GM23338 (cell line): ENCODE measurements around the gene REEP6. TPM values are rescaled to one million over a fixed set of nuclear protein-coding genes. Genes with fewer than 3 reads are reported as not detected.
"Not testable (repeated sequence)": the region's sequence is repeated elsewhere in the genome, so short reads cannot be mapped to it uniquely, and the experiment has no call there.

Experiments used
- ATAC-seq: fragments of 200-7000 bp; cut with Tn5 transposase; 3 replicates; pipeline ENCODE4 v1.9.1; 2020
- DNase-seq: peaks from one replicate; pipeline ENCODE4 v3.0.0-alpha.2; 2015; ENCODE audit warnings: low spot score
- H2AFZ ChIP-seq: fragments of 200-600 bp; sonication (generic); 2 replicates; pipeline ENCODE4 v1.8.0; 2016; ENCODE audit warnings: antibody characterized with exemption, mild to moderate bottlenecking, moderate library complexity
- H3F3A ChIP-seq: fragments of 200-600 bp; sonication (generic); replicated peaks from 2 replicates; pipeline ENCODE4 v1.8.0; 2017; ENCODE audit warnings: antibody characterized with exemption, mixed run types, low read depth
- H3K27ac ChIP-seq: fragments of 200-600 bp; sonication (generic); 2 replicates; pipeline ENCODE4 v1.6.1; 2016; ENCODE audit warnings: low read depth
- H3K27me3 ChIP-seq: fragments of 200-600 bp; sonication (generic); 2 replicates; pipeline ENCODE4 v1.8.0; 2016; ENCODE audit warnings: mild to moderate bottlenecking, mixed run types, moderate library complexity; ENCODE audit not compliant: insufficient read depth
- H3K36me3 ChIP-seq: fragments of 200-600 bp; sonication (generic); 2 replicates; pipeline ENCODE4 v1.8.0; 2016; ENCODE audit warnings: mild to moderate bottlenecking; ENCODE audit not compliant: insufficient read depth
- H3K4me1 ChIP-seq: fragments of 200-600 bp; sonication (generic); 2 replicates; pipeline ENCODE4 v1.8.0; 2016; ENCODE audit warnings: mild to moderate bottlenecking, moderate library complexity; ENCODE audit not compliant: insufficient read depth
- H3K4me2 ChIP-seq: fragments of 200-600 bp; sonication (generic); 2 replicates; pipeline ENCODE4 v1.7.1; 2017; ENCODE audit warnings: mixed run types
- H3K4me3 ChIP-seq: fragments of 200-600 bp; sonication (generic); 2 replicates; pipeline ENCODE4 v1.6.1; 2016; ENCODE audit warnings: mixed run types
- H3K79me2 ChIP-seq: fragments of 200-600 bp; sonication (generic); replicated peaks from 2 replicates; pipeline ENCODE4 v1.8.0; 2017; ENCODE audit warnings: mild to moderate bottlenecking; ENCODE audit not compliant: insufficient read depth
- H3K9me2 ChIP-seq: fragments of 200-600 bp; sonication (generic); 2 replicates; pipeline ENCODE4 v1.8.0; 2017; ENCODE audit not compliant: insufficient read depth
- H4K20me1 ChIP-seq: fragments of 200-600 bp; sonication (generic); replicated peaks from 2 replicates; pipeline ENCODE4 v1.8.0; 2017; ENCODE audit warnings: mild to moderate bottlenecking; ENCODE audit not compliant: insufficient read depth
- H3K27ac Mint-ChIP-seq: 2 replicates; pipeline ENCODE4 v1.8.0; 2020; ENCODE audit warnings: inconsistent platforms, mild to moderate bottlenecking, moderate library complexity, mixed read lengths
- H3K27me3 Mint-ChIP-seq: 3 replicates; pipeline ENCODE4 v1.8.0; 2022; ENCODE audit warnings: low read depth, mild to moderate bottlenecking, moderate library complexity, mixed read lengths, inconsistent platforms; ENCODE audit not compliant: insufficient read depth, poor library complexity
- H3K36me3 Mint-ChIP-seq: 3 replicates; pipeline ENCODE4 v1.8.0; 2021; ENCODE audit warnings: low read depth, mild to moderate bottlenecking, inconsistent platforms, moderate library complexity, mixed read lengths
- H3K4me1 Mint-ChIP-seq: 3 replicates; pipeline ENCODE4 v1.8.0; 2020; ENCODE audit warnings: mild to moderate bottlenecking, inconsistent platforms, mixed read lengths
- H3K4me3 Mint-ChIP-seq: 3 replicates; pipeline ENCODE4 v1.8.0; 2021; ENCODE audit warnings: moderate library complexity, mild to moderate bottlenecking, inconsistent platforms, mixed read lengths
- H3K9me3 Mint-ChIP-seq: 3 replicates; pipeline ENCODE4 v1.8.0; 2020; ENCODE audit warnings: moderate library complexity, mild to moderate bottlenecking, inconsistent platforms, mixed read lengths
- CREB1 ChIP-seq: fragments of 250-450 bp; sonication (Bioruptor Pico); IDR thresholded peaks from 2 replicates; pipeline ENCODE4 v1.5.0; 2020; ENCODE audit warnings: low read depth, mild to moderate bottlenecking, moderate library complexity
- EZH2phosphoT487 ChIP-seq: fragments of 200-600 bp; sonication (generic); IDR thresholded peaks from one replicate; pipeline ENCODE4 v1.8.1; 2018; ENCODE audit warnings: antibody characterized with exemption; ENCODE audit not compliant: unreplicated experiment
- JUNB ChIP-seq: IDR thresholded peaks from one replicate; pipeline ENCODE4 v1.6.1; 2016; ENCODE audit warnings: antibody characterized with exemption; ENCODE audit not compliant: unreplicated experiment
- NANOG ChIP-seq: IDR thresholded peaks from 2 replicates; pipeline ENCODE4 v1.6.1; 2016; ENCODE audit warnings: antibody characterized with exemption, borderline replicate concordance
- POLR2AphosphoS5 ChIP-seq: IDR thresholded peaks from 2 replicates; pipeline ENCODE4 v1.6.1; 2016; ENCODE audit warnings: antibody characterized with exemption, low read depth
- REST ChIP-seq: IDR thresholded peaks from one replicate; pipeline ENCODE4 v1.6.1; 2018; ENCODE audit warnings: antibody characterized with exemption; ENCODE audit not compliant: unreplicated experiment
- STAT1 ChIP-seq: IDR thresholded peaks from one replicate; pipeline ENCODE4 v1.6.1; 2016; ENCODE audit warnings: antibody characterized with exemption; ENCODE audit not compliant: unreplicated experiment
- ZNF331 ChIP-seq: fragments of 250-450 bp; sonication (Bioruptor Pico); IDR thresholded peaks from 2 replicates; pipeline ENCODE4 v1.5.0; 2020; ENCODE audit warnings: low read depth, mild to moderate bottlenecking, moderate library complexity
- polyA plus RNA-seq: library from polyadenylated mRNA; unstranded; fragments of >200 nt; fragmentation: Nextera tagmentation; extraction: Ambion mirVana; gene quantifications from 2 replicates; pipeline ENCODE4 v1.2.1, GENCODE V29; 2016
- total RNA-seq: library from RNA; depleted of rRNA; stranded (reverse); fragments of >200 nt; shearing (Covaris generic); gene quantifications from 2 replicates; pipeline ENCODE4 v1.2.3, GENCODE V29; 2014
- TF ChIP-seq, protein P1 (sequence below): IDR thresholded peaks from 2 replicates; pipeline ENCODE4 v1.6.1; 2016; ENCODE audit warnings: antibody characterized with exemption

Gene REEP6
- total and polyA plus RNA-seq, 2 experiments from 2014 or later = 15.2 to 20.0 TPM

DNA sequence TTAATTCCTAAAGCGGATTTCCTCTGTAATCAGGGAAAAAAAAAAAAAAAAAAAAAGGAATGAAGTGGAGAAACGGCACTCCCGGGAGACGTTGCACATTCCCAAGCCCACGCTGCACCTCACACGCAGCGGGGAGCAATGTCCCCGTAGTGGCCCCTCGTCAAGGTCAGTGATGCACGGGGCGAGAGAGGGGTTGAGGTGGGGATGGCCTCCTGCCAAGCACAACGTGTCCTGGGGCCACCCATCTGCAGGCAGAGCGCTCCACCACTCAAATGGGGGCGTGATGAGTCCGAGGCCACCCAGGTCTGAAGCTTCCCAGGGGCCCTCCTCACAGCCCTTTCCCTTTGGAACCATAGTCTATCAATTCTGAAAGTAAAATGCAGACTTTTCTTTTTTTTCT is 48.0 kb downstream of the REEP6 start (continued):
- TF ChIP-seq ZNF331 (CRISPR knock-in tag) (no peak), JUNB (no peak), STAT1 (no peak), REST (no peak), NANOG (no peak)

GRCh38 chr19:1539749-1540148 is 48.8 kb downstream of the REEP6 start:
- H3K27ac Mint-ChIP-seq, H3K79me2 ChIP-seq, H3K36me3 ChIP-seq, H3K27me3 ChIP-seq, H3K4me1 ChIP-seq, H3K36me3 Mint-ChIP-seq, DNase-seq, H3K27ac ChIP-seq, H3K9me2 ChIP-seq, H3K4me3 ChIP-seq, H3K9me3 Mint-ChIP-seq, H3F3A ChIP-seq, H2AFZ ChIP-seq, ATAC-seq, H4K20me1 ChIP-seq, H3K4me3 Mint-ChIP-seq, H3K4me1 Mint-ChIP-seq, H3K4me2 ChIP-seq: not testable (repeated sequence)
- H3K27me3 Mint-ChIP-seq = peaks cover 11% of the 10 kb centered on the region

GRCh38 chr19:1540365-1540925 is 49.5 kb downstream of the REEP6 start:
- DNase-seq (peak; percentile 48), ATAC-seq (peak; percentile 47)
- Mint-ChIP-seq H3K27me3 (peaks cover 11% of the 10 kb centered on the region), H3K9me3 (no peaks in the 10 kb centered on the region), H3K27ac (no peak overlapping the region), H3K36me3 (no peaks in the 10 kb centered on the region), H3K4me3 (peak overlapping the region; percentile 63), H3K4me1 (0 out of 3 replicates have a peak, but pooled peaks cover 2% of the 10 kb centered on the region)
- H4K20me1 ChIP-seq = no peaks in the 10 kb centered on the region
- peak overlapping the region; percentile 49 for H3K4me3 ChIP-seq
- H3K4me1 ChIP-seq = no peaks in the 10 kb centered on the region
- no peaks in the 10 kb centered on the region for H3F3A ChIP-seq
- H3K27ac ChIP-seq = no peak overlapping the region
- H3K36me3 ChIP-seq = no peaks in the 10 kb centered on the region
- H3K4me2 ChIP-seq = peak overlapping the region; percentile 76
- peak overlapping the region; percentile 98 for H2AFZ ChIP-seq
- no peaks in the 10 kb centered on the region for H3K79me2 ChIP-seq
- H3K27me3 ChIP-seq = no peaks in the 10 kb centered on the region
- H3K9me2 ChIP-seq = no peaks in the 10 kb centered on the region
- TF ChIP-seq JUNB (no peak), POLR2AphosphoS5 (no peak), REST (no peak), CREB1 (CRISPR knock-in tag) (no peak), EZH2phosphoT487 (no peak), NANOG (no peak)
- TF ChIP-seq, protein P1, sequence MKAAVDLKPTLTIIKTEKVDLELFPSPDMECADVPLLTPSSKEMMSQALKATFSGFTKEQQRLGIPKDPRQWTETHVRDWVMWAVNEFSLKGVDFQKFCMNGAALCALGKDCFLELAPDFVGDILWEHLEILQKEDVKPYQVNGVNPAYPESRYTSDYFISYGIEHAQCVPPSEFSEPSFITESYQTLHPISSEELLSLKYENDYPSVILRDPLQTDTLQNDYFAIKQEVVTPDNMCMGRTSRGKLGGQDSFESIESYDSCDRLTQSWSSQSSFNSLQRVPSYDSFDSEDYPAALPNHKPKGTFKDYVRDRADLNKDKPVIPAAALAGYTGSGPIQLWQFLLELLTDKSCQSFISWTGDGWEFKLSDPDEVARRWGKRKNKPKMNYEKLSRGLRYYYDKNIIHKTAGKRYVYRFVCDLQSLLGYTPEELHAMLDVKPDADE = no peak
